Upper lobe of left lung (tissue), 6 donors: ENCODE results near the gene AMOTL2. TPM values are rescaled to one million over a fixed set of nuclear protein-coding genes. Genes with fewer than 3 reads are reported as not detected.
A peak's percentile ranks its signal among the peaks of the same experiment; 100 is the strongest.

Source experiments
- ATAC-seq, 2 donors: fragments of 200-7000 bp; cut with Tn5 transposase; one replicate each; pipeline ENCODE4 v1.9.1; 2022; ENCODE audit warnings: mild to moderate bottlenecking in 2 of 2, moderate library complexity in 2 of 2; ENCODE audit not compliant: low FRiP score in 2 of 2
- DNase-seq, 2 donors: peaks; one replicate each; pipeline ENCODE4 v3.0.0-alpha.2; 2019 to 2020
- H3K27ac ChIP-seq, 4 donors: fragments of 200-600 bp; sonication (generic); one replicate each; pipeline ENCODE4 v1.5.1; 2016 to 2019
- H3K27me3 ChIP-seq, 4 donors: fragments of 200-600 bp; sonication (generic); one replicate each; pipeline ENCODE4 v1.5.1; 2017 to 2019
- H3K36me3 ChIP-seq, 4 donors: fragments of 200-600 bp; sonication (generic); one replicate each; pipeline ENCODE4 v1.5.1; 2016 to 2019
- H3K4me1 ChIP-seq, 4 donors: fragments of 200-600 bp; sonication (generic); one replicate each; pipeline ENCODE4 v1.5.1; 2018 to 2019
- H3K4me3 ChIP-seq, 4 donors: fragments of 200-600 bp; sonication (generic); one replicate each; pipeline ENCODE4 v1.5.1; 2017 to 2019; ENCODE audit warnings: mild to moderate bottlenecking in 2 of 4, moderate library complexity in 1 of 4
- H3K9me3 ChIP-seq, 4 donors: fragments of 200-600 bp; sonication (generic); one replicate each; pipeline ENCODE4 v1.5.1; 2018 to 2019
- CTCF ChIP-seq, 6 experiments: fragments of 450-650 bp in 4 of 6; fragments of 200-600 bp in 2 of 6; sonication (generic) in 2 of 6; IDR thresholded peaks; one replicate each; pipeline ENCODE4 v1.5.1; 2016 to 2019; ENCODE audit warnings: antibody characterized with exemption in 6 of 6
- EP300 ChIP-seq, 4 donors: sonication (generic); formaldehyde crosslinking; IDR thresholded peaks; one replicate each; pipeline ENCODE4 v1.5.1; 2017; ENCODE audit warnings: antibody characterized with exemption in 4 of 4, control low read depth in 2 of 4
- POLR2A ChIP-seq, 4 donors: fragments of 450-650 bp; IDR thresholded peaks; one replicate each; pipeline ENCODE4 v1.5.1; 2016 to 2017; ENCODE audit warnings: antibody characterized with exemption in 4 of 4, mild to moderate bottlenecking in 2 of 4
- POLR2AphosphoS5 ChIP-seq, 2 donors: sonication (generic); formaldehyde crosslinking; IDR thresholded peaks; one replicate each; pipeline ENCODE4 v1.5.1; 2017; ENCODE audit warnings: antibody characterized with exemption in 2 of 2
- WGBS, 2 donors: methylation state at CpG; one replicate each; pipeline ENCODE4 v1.1.5; 2017 to 2018; 5-methylcytosine and 5-hydroxymethylcytosine counted together
- total RNA-seq, 6 donors: library from RNA; depleted of rRNA in 4 of 6; stranded (reverse); fragments of >200 nt in 4 of 6; gene quantifications; one replicate each; pipeline versions ENCODE4 v1.1.0 to v1.2.1, GENCODE V29; 2016 to 2021
- donor health status: DM: no; HTN: no; CAD: no; lungs with moderate emphysema.
- donor health status: DM: no; HTN: yes; CAD: no; lungs with severe emphysema.

AMOTL2 gene
- total RNA-seq, 6 donors from 2014 or later = 73.3 to 179 (median 132) TPM

DNA sequence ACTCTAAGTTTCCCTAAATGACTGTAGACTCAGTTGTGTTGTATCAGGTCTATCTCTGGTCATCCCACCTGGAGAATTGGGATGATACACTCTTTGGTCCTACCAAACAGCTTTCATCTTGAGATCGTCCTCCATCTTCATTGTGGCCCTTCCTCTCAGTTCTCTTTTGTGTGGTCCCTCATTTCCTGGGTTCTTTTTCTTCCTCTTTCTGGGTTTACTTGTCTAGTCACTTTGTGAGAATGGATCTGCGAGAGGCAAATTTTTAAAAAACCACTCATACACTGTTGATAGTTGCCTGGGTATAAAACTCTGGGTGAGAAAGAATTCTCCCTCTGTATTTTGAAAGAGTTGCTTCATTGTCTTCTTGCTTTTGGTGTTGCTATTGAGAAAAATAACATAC, 6.0 kb upstream of the AMOTL2 start:
- TF ChIP-seq CTCF (IDR thresholded peaks at IDR 0.05) (no peak), POLR2A (IDR thresholded peaks at IDR 0.05) (no peak), EP300 (IDR thresholded peaks at IDR 0.05) (no peak), POLR2AphosphoS5 (IDR thresholded peaks at IDR 0.05) (no peak)
- no peak overlapping the region for H3K4me3 ChIP-seq
- DNase-seq (no peak), ATAC-seq (no peak)
- no peaks in the 10 kb centered on the region for H3K27me3 ChIP-seq
- 69 to 74% methylated on average over 2 of the region's 2 CpGs for WGBS, 2 donors
- no peak overlapping the region for H3K27ac ChIP-seq
- H3K9me3 ChIP-seq = no peaks in the 10 kb centered on the region
- no peaks in the 10 kb centered on the region for H3K36me3 ChIP-seq
- H3K4me1 ChIP-seq = peaks cover 25 to 31% (median 28%) of the 10 kb centered on the region in 4 donors

GRCh38 chr3:134378818-134379217, 4.6 kb upstream of the AMOTL2 start:
- Histone ChIP-seq H3K27ac (peak overlapping the region in 3 of 4 donors; percentile 34 to 58 (median 35)), H3K4me3 (no peak overlapping the region), H3K27me3 (no peaks in the 10 kb centered on the region), H3K4me1 (peaks cover 26 to 44% (median 33%) of the 10 kb centered on the region in 4 donors), H3K9me3 (no peaks in the 10 kb centered on the region), H3K36me3 (no peaks in the 10 kb centered on the region)
- ATAC-seq (no peak), DNase-seq (no peak)
- 78 to 83% methylated on average over 3 of the region's 3 CpGs for WGBS, 2 donors
- no peak for TF ChIP-seq CTCF (IDR thresholded peaks at IDR 0.05)
- no peak for TF ChIP-seq POLR2AphosphoS5 (IDR thresholded peaks at IDR 0.05)
- TF ChIP-seq POLR2A (IDR thresholded peaks at IDR 0.05) = no peak
- TF ChIP-seq EP300 (IDR thresholded peaks at IDR 0.05) = no peak

DNA sequence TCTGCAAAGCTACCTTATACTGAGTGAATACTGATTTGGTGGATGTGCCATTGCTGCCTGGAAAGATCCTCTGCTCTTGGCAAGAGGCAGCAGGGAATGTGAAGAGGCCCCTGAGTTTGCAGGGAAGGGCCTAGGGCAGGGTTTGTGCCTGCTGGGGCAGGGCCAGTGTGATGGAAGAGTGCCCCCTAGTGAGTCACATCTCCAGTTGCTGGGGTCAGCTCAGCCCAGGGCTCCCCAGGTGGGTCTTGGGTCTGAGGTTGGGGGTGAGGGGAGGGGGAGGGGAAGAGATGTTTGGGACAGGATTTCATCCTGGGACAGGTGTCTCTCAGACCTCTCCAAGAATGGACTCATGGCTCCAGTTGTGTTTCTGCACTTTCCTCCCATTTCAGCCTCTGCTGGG, 4.1 kb upstream of the AMOTL2 start:
- ATAC-seq (peak in 1 of 2 donors; percentile 50), DNase-seq (peak in 1 of 2 donors; percentile 75)
- peak overlapping the region in 3 of 4 donors; percentile 34 to 58 (median 35) for H3K27ac ChIP-seq

DNA sequence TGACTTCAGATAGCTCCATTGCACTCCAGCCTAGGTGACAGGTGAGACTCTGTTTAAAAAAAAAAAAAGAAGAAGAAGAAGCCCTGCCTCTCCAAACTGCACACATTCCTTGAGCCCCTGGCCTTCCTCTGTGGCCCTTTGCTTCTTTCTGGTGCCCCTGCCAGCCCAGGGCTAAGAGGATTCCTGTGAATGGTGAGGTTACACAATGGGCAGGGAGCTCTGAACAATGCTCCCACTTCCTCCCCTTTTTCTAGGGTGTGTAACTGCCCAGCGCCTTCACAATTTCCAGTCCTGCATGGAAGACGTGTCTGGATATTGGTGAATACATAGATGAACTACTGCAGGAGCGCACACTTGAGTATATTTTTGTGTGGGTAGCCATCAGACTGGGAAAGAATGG, 3.6 kb upstream of the AMOTL2 start:
- no peaks in the 10 kb centered on the region for H3K9me3 ChIP-seq
- DNase-seq (no peak), ATAC-seq (no peak)
- peaks cover 26 to 45% (median 33%) of the 10 kb centered on the region in 4 donors for H3K4me1 ChIP-seq
- no peaks in the 10 kb centered on the region for H3K27me3 ChIP-seq
- H3K4me3 ChIP-seq = no peak overlapping the region
- H3K27ac ChIP-seq = peak overlapping the region in 3 of 4 donors; percentile 34 to 58 (median 35)
- TF ChIP-seq EP300 (IDR thresholded peaks at IDR 0.05) = no peak
- TF ChIP-seq POLR2AphosphoS5 (IDR thresholded peaks at IDR 0.05) = no peak
- no peak for TF ChIP-seq POLR2A (IDR thresholded peaks at IDR 0.05)
- TF ChIP-seq CTCF (IDR thresholded peaks at IDR 0.05) = no peak
- no peaks in the 10 kb centered on the region for H3K36me3 ChIP-seq
- 55 to 73% methylated on average over 3 of the region's 3 CpGs for WGBS, 2 donors

More for the DNA sequence above, 4.1 kb upstream of the AMOTL2 start:
- TF ChIP-seq CTCF (IDR thresholded peaks at IDR 0.05) = peak; percentile 11 to 72 (median 50)
- TF ChIP-seq POLR2A (IDR thresholded peaks at IDR 0.05) = no peak
- Histone ChIP-seq H3K4me3 (no peak overlapping the region), H3K27me3 (no peaks in the 10 kb centered on the region), H3K4me1 (peaks cover 26 to 45% (median 33%) of the 10 kb centered on the region in 4 donors), H3K9me3 (no peaks in the 10 kb centered on the region), H3K36me3 (no peaks in the 10 kb centered on the region)

GRCh38 chr3:134376786-134377426, 2.7 kb upstream of the AMOTL2 start:
- ATAC-seq = no peak
- Histone ChIP-seq H3K36me3 (no peaks in the 10 kb centered on the region), H3K27me3 (no peaks in the 10 kb centered on the region), H3K27ac (no peak overlapping the region), H3K4me1 (peaks cover 32 to 49% (median 36%) of the 10 kb centered on the region in 4 donors), H3K9me3 (no peaks in the 10 kb centered on the region), H3K4me3 (no peak overlapping the region)
- WGBS, 2 donors = 85 to 86% methylated on average over 5 of the region's 5 CpGs
- peak in 1 of 2 donors; percentile 18 for DNase-seq
- TF ChIP-seq POLR2A (IDR thresholded peaks at IDR 0.05) (no peak), POLR2AphosphoS5 (IDR thresholded peaks at IDR 0.05) (no peak), CTCF (IDR thresholded peaks at IDR 0.05) (no peak), EP300 (IDR thresholded peaks at IDR 0.05) (no peak)
